CD1c-positive myeloid dendritic cell (primary cell): ENCODE measurements around the gene DPPA3.
"Not testable (repeated sequence)": the region's sequence is repeated elsewhere in the genome, so short reads cannot be mapped to it uniquely, and the experiment has no call there.

Experiments
- DNase-seq: peaks from one replicate; pipeline ENCODE4 v3.0.0-alpha.2; 2016; ENCODE audit errors: extremely low spot score

DPPA3 gene

DNA sequence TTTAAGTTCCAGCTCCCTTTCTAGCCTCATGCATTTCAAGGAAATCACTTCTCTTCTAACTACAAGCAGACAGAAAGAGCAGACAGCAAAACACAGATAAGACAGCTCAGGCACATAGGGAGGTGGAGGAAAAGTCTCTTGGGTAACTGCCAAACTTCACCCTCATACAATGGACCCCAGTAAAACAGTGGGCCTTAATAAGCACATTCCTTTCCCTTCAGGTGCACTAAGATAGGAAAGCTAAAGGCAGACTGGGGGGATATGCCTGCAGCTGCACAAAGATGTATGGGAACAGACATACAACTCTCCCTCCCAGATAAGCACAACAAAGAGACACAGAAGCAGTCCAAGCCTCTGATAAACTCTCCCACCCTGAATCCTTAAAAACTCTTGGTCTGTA, 19.8 kb downstream of the DPPA3 start:
- DNase-seq, result not testable (repeated sequence)

DNA sequence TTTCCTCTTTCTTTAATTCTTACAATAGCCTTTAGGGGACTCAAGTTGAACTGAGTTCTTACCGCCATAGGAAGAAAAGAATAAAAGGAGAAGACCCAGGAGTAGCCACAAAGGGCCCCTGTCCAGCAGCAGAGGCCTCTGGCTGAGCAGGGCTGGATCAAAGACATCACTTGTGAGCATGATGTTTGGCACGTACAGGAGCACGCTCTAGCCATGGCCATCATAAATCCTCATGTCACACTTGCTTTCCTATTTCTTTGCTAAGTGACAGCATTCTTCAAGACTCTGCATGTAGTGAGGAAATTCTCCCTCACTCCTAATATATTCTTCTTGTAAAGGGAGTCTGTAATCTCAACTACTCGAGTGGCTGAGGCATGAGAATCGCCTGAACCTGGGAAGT, 20.3 kb downstream of the DPPA3 start:
- DNase-seq, result no peak

DNA sequence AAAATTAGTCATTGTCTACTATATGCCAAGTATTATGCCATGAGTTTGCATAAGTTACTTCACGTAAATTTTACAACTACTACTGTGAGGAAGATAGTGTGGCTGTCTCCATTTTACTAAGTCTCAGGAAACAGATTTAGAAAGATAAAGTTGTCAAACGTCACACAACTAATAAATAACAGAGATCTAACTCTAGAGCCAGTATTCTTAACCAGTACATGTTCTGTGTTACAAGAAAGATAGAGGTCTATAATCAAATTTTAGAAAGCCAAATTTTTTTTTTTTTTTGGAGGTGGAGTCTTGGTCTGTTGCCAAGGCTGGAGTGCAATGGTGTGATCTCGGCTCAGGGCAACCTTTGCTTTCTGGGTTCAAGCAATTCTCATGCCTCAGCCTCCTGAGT, 21.8 kb downstream of the DPPA3 start:
- no peak for DNase-seq

DNA sequence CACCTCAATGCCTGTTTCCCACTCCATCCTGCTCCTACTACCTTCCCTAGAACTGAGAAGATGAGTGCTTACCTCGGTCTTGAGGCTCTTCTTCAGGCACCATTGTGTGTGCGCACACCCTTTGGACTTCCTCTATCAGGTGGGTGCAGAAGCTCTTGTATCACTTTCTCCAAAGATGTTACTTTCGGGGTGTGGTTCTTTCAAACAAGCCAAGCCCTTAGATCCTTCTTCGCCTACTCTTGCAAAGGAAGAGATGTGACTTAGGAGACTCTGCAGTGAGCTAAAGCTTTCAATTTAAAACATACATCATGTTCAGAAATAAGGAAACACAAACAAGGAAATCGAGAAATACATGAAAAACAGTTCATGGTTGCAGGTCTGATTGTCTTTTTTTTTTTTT, 36.0 kb downstream of the DPPA3 start, which contains the start of gene CLEC4C:
Gene CLEC4C, minus strand, starts transcription at position 130 of the 400 bp plus-strand sequence. Its CDS starts 27 bp downstream, at position 103.
- DNase-seq, result no peak

DNA sequence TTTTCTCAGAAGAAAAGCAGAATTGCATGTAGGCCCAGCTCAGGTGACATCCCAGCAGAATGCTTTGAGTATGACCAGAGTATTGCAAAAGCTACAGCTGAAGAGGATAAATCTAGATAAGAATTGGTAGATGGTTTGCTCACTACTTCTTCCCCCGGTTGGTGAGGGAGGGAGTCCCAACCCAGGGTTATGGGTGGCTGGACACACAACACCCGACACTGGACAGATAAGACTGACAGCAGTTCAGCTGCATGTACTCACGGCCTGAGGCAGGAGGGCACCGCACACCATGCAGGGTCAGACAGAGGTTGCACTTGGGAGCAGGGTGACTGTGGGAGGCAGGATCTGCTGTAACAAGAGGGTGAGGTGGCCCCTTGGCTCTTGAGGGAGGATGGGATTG, 37.6 kb downstream of the DPPA3 start:
- no peak for DNase-seq

DNA sequence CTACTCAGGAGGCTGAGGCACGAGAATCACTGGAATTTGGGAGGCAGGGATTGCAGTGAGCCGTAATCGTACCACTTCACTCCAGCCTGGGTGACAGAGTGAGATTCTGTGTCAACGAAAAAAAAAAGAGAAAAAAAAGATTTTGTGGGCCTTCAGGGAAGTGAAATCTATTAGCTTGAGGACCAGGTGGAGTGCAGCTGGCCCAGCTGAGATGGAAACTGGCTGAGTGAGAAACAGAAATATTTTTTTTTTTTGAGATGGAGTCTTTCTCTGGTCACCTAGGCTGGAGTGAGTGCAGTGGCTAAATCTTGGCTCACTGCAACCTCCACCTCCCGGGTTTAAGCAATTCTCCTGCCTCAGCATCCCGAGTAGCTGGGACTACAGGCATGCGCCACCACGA, 38.2 kb downstream of the DPPA3 start:
- DNase-seq, result no peak

DNA sequence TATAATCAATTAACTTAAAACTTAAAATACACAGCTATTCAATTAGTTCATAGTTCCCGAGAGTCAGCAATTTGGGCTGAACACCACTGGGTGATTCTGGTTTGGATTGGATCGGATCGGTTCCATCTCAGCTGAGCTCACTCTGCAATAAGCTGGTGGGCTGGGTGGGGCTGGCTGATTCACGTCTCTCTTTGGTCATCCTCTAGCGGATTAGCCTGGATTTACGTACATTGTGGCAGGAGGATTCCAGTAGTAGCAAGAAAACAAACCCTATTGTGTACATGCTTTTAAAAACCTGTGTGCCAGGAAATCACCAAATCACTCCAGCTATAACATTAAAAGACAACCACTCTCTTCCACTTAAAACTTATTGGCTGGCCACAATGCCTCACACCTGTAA, 39.1 kb downstream of the DPPA3 start:
- no peak for DNase-seq

DNA sequence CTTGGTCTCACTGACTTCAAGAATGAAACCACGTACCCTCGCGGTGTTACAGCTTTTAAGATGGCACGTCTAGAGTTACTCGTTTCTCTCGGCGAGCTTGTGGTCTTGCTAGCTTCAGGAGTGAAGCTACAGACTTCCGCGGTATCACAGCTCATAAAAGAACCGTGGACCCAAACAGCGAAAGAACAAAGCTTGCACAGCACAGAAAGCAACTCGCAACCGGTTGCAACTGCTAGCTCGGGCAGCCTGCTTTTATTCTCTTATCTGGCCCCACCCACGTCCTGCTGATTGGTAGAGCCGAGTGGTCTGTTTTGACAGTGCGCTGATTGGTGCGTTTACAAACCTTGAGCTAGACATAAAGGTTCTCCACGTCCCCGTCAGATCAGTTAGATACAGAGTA, 40.2 kb downstream of the DPPA3 start:
- DNase-seq, result no peak

DNA sequence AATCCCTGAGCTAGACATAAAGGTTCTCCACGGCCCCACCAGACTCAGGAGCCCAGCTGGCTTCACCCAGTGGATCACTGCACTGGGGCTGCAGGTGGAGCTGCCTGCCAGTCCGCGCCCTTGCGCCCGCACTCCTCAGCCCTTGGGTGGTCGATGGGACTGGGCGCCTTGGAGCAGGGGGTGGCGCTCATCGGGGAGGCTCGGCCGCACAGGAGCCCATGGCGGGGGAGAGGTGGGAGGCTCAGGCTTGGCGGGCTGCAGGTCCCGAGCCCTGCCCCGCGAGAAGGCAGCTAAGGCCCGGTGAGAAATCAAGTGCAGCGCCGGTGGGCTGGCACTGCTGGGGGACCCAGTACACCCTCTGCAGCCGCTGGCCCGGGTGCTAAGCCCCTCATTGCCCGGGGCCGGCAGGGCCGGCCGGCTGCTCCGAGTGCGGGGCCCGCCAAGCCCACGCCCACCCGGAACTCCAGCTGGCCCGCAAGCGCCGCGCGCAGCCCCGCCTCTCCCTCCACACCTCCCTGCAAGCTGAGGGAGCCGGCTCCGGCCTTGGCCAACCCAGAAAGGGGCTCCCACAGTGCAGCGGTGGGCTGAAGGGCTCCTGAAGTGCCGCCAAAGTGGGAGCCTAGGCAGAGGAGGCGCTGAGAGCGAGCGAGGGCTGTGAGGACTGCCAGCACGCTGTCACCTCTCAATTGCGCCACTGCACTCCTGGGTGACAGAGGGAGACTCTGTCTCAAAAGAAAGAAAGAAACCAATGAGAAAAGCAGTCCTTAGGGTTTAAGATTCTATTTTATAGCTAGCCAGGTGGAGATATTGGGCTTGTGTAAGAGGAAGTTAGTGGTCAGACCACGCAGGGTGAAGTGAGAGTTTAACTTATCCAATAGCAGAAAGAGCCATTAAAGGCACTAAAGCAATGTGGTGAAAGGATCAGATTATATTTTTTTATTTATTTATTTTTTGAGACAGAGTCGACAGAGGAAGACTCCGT, 41.0 kb downstream of the DPPA3 start:
- DNase-seq, result not testable (repeated sequence)

DNA sequence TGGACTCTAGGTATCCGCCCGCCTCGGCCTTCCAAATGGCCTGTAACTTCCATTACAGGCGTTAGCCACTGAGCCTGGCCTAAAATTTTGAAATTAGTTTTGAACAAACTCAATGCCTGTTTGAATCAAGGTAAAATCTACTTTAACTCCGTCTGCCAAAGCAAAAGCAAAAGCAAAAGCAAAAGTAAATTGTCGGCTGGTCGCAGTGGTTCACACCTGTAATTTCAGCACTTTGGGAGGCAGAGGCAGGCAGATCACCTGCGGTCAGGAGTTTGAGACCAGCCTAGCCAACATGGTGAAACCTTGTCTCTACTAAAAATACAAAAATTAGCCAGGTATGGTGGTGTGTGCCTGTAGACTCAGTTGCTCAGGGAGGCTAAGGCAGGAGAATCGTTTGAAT, 44.4 kb downstream of the DPPA3 start:
- not testable (repeated sequence) for DNase-seq

DNA sequence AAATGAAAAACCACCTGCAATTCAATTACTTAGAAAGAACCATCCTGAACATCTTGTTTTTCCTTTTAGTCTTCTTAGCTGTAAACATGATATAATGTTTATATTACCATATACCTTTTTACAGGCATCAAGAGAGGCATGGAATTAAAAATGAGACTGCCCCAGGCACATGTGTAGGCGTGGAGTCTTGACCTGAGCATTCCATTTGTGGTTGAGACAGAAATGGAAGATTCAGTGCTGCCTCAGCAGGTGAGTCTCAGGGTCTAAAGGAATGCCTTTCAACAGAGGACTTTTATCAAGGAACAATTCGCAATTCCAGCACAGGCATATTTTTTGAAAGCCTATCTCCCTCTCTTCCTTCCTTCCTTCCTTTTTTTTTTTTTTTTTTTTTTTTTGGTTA, 45.8 kb downstream of the DPPA3 start:
- DNase-seq, result no peak

DNA sequence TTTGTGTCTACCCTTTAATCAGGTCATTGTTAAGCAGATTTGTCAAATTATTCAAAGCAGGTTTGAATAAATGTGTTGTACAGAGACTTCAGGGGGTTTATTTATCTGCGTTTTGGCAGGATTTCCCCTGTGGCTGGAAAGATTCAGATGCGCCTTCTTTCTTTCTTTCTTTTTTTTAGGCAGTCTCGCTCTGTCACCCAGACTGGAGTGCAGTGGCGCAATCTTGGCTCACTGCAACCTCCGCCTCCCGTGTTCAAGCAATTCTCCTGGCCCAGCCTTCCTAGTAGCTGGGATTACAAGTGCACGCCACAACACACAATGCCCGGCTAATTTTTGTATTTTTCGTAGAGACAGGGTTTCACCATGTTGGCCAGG, 47.5 kb downstream of the DPPA3 start:
- DNase-seq, result no peak
